PC-3 (cell line): ENCODE data around the gene SAMMSON.

ENCODE experiments used
- EZH2 ChIP-seq: fragments of 300-600 bp; sonication (generic); IDR thresholded peaks from one replicate; pipeline ENCODE4 v1.6.1; 2017; ENCODE audit warnings: antibody characterized with exemption, mild to moderate bottlenecking, low read length; ENCODE audit not compliant: unreplicated experiment
- TF ChIP-seq, protein P1 (sequence below): fragments of 300-600 bp; sonication (generic); conservative IDR thresholded peaks from 2 replicates; pipeline ENCODE4 v1.5.1; 2017; ENCODE audit warnings: antibody characterized with exemption, low read depth, mild to moderate bottlenecking, low read length

DNA sequence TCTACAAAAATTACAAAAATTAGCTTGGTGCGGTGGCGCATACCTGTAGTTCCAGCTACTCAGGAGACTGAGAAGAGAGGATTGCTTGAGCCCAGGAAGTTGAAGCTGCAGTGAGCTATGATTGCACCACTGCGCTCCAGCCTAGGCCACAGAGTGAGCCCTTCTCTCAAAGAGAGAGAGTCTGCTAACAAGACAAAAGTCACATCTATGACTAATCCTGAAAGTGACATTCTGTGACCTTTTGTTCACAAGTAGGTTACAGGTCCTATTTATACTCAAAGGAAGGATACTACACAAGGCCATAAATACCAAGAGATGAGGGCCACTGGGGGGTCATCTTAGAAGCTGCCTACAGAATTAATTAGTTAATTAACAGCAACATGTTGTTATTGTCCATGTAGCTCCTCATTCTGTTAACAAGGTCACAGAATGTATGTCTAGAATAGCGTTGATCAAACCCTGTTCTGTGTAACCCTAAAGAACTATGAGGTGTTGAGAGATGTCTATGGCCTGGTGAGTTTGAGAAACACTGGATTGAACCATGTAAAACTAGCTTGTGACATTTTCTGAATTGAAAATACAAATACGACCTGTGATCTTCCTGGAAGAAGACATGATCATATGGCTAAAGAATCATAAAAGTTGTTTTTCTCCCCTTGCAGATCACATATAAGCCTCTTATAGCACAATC, 97.0 kb downstream of the SAMMSON start:
- TF ChIP-seq, protein P1, sequence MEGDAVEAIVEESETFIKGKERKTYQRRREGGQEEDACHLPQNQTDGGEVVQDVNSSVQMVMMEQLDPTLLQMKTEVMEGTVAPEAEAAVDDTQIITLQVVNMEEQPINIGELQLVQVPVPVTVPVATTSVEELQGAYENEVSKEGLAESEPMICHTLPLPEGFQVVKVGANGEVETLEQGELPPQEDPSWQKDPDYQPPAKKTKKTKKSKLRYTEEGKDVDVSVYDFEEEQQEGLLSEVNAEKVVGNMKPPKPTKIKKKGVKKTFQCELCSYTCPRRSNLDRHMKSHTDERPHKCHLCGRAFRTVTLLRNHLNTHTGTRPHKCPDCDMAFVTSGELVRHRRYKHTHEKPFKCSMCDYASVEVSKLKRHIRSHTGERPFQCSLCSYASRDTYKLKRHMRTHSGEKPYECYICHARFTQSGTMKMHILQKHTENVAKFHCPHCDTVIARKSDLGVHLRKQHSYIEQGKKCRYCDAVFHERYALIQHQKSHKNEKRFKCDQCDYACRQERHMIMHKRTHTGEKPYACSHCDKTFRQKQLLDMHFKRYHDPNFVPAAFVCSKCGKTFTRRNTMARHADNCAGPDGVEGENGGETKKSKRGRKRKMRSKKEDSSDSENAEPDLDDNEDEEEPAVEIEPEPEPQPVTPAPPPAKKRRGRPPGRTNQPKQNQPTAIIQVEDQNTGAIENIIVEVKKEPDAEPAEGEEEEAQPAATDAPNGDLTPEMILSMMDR = no peak
- no peak for TF ChIP-seq EZH2
